Measurements from ENCODE around the gene TMEM229B. TPM values are rescaled to one million over a fixed set of nuclear protein-coding genes. Genes with fewer than 3 reads are reported as not detected.

TMEM229B gene
- 3.0 and 3.1 TPM in 2 replicates for total RNA-seq

DNA sequence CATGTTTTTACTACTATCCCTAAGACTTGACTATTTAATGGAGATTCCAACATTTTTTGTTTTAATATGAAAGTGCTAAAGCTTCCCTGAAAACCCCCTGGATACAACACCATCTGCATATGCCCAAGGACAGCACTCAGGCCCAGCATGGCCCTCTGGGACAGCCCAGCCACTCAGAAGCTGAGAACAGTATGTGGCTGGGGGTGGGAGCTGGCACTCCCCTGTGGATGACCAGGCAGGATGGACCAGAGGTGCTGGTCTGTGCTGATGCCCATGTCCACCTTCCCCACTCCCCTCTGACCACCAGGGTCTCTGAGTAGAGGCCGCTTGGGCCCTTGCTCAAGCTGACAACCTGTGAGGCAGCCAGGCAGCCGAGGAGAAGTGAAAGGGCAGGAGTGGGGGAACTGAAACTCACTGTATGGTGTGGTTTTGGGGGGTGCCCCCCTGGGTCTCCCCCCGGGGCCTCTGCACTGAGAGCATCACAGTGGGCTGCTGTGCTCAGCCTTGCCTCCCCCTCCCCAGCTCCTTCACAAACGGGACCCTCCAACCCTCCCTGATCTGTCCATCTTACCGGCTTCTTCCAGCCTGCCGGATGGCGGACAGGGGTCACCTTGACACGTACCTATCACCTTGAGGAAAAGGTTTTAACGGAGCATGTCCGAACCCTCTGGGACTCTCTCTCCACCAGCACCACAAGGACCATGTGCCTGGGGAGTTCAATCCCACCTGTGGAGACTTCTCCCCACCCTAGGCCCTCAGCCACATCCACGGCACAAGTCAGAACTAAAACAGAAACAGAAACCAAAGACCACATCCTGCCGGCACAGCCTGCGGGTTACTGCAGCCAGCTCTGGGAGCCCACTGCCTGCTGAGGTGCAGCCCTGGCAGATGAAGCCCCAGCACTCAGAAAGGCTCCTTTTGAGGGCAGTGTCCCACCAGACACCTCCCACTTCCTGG lies at the start of gene TMEM229B:
Gene TMEM229B, minus strand, starts transcription at position 785 of the 957 bp plus-strand sequence. CDS start 14,798 bp downstream, outside the sequence.

DNA sequence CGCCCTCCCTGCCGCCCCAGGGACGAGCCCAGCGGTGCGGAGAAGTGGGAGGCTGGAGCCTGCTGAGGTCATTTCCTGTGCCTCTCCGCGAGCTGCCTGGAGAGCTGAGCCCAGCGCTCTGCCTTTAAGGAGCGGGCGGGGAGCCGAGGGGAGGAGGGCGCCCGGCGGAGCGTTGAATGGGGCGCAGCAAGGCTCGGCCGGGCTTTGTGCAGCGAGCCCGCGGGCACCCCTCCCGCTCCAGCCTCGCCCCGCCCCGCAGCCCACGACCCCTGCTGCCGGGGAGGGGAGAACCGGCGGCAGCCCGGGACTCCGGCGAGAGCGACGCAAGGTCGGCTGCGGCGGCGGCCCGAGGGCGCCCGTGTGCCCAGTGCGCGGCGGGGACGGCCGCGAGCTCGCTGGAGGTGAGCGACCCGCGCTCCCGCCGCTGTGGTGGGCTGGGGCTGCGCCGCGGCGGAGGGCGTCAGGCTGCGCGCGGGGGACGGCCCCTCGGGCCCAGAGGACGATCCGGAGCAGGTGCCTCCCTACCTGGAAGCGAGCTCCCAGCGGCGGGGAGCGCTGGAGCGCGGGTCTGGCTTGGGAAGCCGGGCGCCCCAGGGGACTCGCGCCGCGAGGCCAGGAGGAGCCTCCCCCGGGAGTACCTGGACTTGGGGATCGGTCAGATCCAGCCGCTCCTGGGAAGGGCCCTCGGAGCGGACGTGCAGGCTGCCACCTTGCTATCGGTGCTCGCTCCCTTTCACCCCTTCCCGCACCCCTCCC lies 44.7 kb upstream of the TMEM229B start, which contains the start of gene PLEKHH1:
Gene PLEKHH1, plus strand, starts transcription at position 293 of the 756 bp plus-strand sequence. CDS start 8,578 bp downstream, outside the sequence.

Other genes starting within 250 kb of the TMEM229B start
- gene PALS1, start 247.3 kb downstream of the TMEM229B start, total RNA-seq = 10.3 and 11.9 TPM in 2 replicates
- gene ATP6V1D, start 128.9 kb downstream of the TMEM229B start, total RNA-seq = 69.4 and 70.5 TPM in 2 replicates
- 169 and 265 TPM in 2 replicates for gene EIF2S1, start 128.4 kb downstream of the TMEM229B start, total RNA-seq
- 370 and 371 TPM in 2 replicates for gene PLEK2, start 76.6 kb downstream of the TMEM229B start, total RNA-seq
- 3.3 and 3.4 TPM in 2 replicates for gene PLEKHH1, start 44.6 kb upstream of the TMEM229B start, total RNA-seq
- gene PIGH, start 111.5 kb upstream of the TMEM229B start, total RNA-seq = 16.0 and 33.7 TPM in 2 replicates
- gene ARG2, start 131.2 kb upstream of the TMEM229B start, total RNA-seq = 60.0 and 83.0 TPM in 2 replicates
- gene VTI1B, start 185.9 kb upstream of the TMEM229B start, total RNA-seq = 47.2 and 51.3 TPM in 2 replicates
- gene RDH11, start 207.0 kb upstream of the TMEM229B start, total RNA-seq = 107 and 115 TPM in 2 replicates
- 0.15 and 0.23 TPM in 2 replicates for gene RDH12, start 213.2 kb upstream of the TMEM229B start, total RNA-seq

All from hair follicular keratinocyte (primary cell).